Loucy (cell line): ENCODE measurements around the gene ME3.

ENCODE experiments used
- CTCF ChIP-seq: fragments of 200-600 bp; sonication (generic); conservative IDR thresholded peaks from 2 replicates; pipeline ENCODE4 v1.5.1; 2014; ENCODE audit warnings: mild to moderate bottlenecking, antibody characterized with exemption, low read length
- EZH2phosphoT487 ChIP-seq: fragments of 200-600 bp; IDR thresholded peaks from 2 replicates; pipeline ENCODE4 v1.6.1; 2018; ENCODE audit warnings: antibody characterized with exemption, mild to moderate bottlenecking, moderate library complexity, borderline replicate concordance

GRCh38 chr11:86487671-86488070 is 184.7 kb downstream of the ME3 start:
- TF ChIP-seq CTCF (no peak; the same call in 1 of the 2 replicates), EZH2phosphoT487 (no peak)
